Prostate gland (tissue), 2 donors: Measurements from ENCODE around the gene ITGA1.

Source experiments
- CTCF ChIP-seq, 4 experiments: fragments of 200-600 bp in 2 of 4; fragments of 450-650 bp in 2 of 4; sonication (generic) in 2 of 4; IDR thresholded peaks; 1 replicate in 3 of 4; 2 replicates in 1 of 4; pipeline ENCODE4 v1.5.1; 2016 to 2019; ENCODE audit warnings: antibody characterized with exemption in 4 of 4, mild to moderate bottlenecking in 2 of 4, moderate library complexity in 2 of 4
- POLR2A ChIP-seq: fragments of 450-650 bp; IDR thresholded peaks from one replicate; pipeline ENCODE4 v1.6.1; 2016; ENCODE audit warnings: antibody characterized with exemption, mild to moderate bottlenecking

GRCh38 chr5:52802974-52803336, 15.2 kb downstream of the ITGA1 start:
- TF ChIP-seq CTCF (IDR thresholded peaks at IDR 0.05) (no peak), POLR2A (no peak)
